GM19328 (cell line): ENCODE results near the gene IL16.
"Not testable (repeated sequence)": the region's sequence is repeated elsewhere in the genome, so short reads cannot be mapped to it uniquely, and the experiment has no call there.

Experiments
- ATAC-seq: cut with Tn5 transposase; IDR thresholded peaks from one replicate; pipeline ENCODE4 v1.9.1; 2021; ENCODE audit warnings: mild to moderate bottlenecking, moderate library complexity; ENCODE audit not compliant: unreplicated experiment

The IL16 gene

GRCh38 chr15:81199031-81199779 is 2.5 kb downstream of the IL16 start:
- ATAC-seq, result no peak

GRCh38 chr15:81206018-81206417 is 9.3 kb downstream of the IL16 start:
- no peak for ATAC-seq

GRCh38 chr15:81207987-81208386 is 11.3 kb downstream of the IL16 start:
- not testable (repeated sequence) for ATAC-seq

- no peak for ATAC-seq
These were observed 13.0 kb downstream of the IL16 start for GRCh38 chr15:81209635-81210034.

GRCh38 chr15:81211376-81211775 is 14.7 kb downstream of the IL16 start:
- no peak for ATAC-seq

- no peak for ATAC-seq
These were observed 17.3 kb downstream of the IL16 start for GRCh38 chr15:81213982-81214381.

GRCh38 chr15:81215531-81215930 is 18.9 kb downstream of the IL16 start:
- ATAC-seq, result no peak

- ATAC-seq, result no peak
These were observed 19.3 kb downstream of the IL16 start for GRCh38 chr15:81215983-81216382.

- no peak for ATAC-seq
These were observed 19.7 kb downstream of the IL16 start for GRCh38 chr15:81216422-81216821.

- no peak for ATAC-seq
These were observed 24.8 kb downstream of the IL16 start for GRCh38 chr15:81221449-81221848.

- no peak for ATAC-seq
These were observed 25.3 kb downstream of the IL16 start for GRCh38 chr15:81222007-81222406.

GRCh38 chr15:81223346-81223971 is 26.8 kb downstream of the IL16 start:
- ATAC-seq, result no peak

- no peak for ATAC-seq
These were observed 27.6 kb downstream of the IL16 start for GRCh38 chr15:81224232-81224631.

GRCh38 chr15:81225161-81225671 is 28.5 kb downstream of the IL16 start:
- ATAC-seq, result no peak

GRCh38 chr15:81227716-81228115 is 31.0 kb downstream of the IL16 start:
- no peak for ATAC-seq

- no peak for ATAC-seq
These were observed 32.9 kb downstream of the IL16 start for GRCh38 chr15:81229586-81229985.

GRCh38 chr15:81235276-81236123 is 38.8 kb downstream of the IL16 start:
- no peak for ATAC-seq

GRCh38 chr15:81239190-81239589 is 42.5 kb downstream of the IL16 start:
- no peak for ATAC-seq

- ATAC-seq, result no peak
These were observed 46.1 kb downstream of the IL16 start for GRCh38 chr15:81242778-81243177.

GRCh38 chr15:81244306-81244705 is 47.6 kb downstream of the IL16 start:
- no peak for ATAC-seq

- ATAC-seq, result no peak
These were observed 57.2 kb downstream of the IL16 start for GRCh38 chr15:81253846-81254245.
